SKM-1 treated with dmso at 0.1 percent for 144 hours (cell line): Measurements from ENCODE around the gene PDK2.

Experiments used
- DNase-seq: peaks from one replicate; lab custom pipeline; 2025; ENCODE audit not compliant: unreplicated experiment; lab: John Stamatoyannopoulos, UW

Gene PDK2

GRCh38 chr17:50099003-50099402 lies 3.9 kb downstream of the PDK2 start:
- DNase-seq = no peak

- DNase-seq = no peak
Observed at GRCh38 chr17:50100480-50100883, 5.3 kb downstream of the PDK2 start.

- DNase-seq = no peak
Observed at GRCh38 chr17:50100921-50101345, 5.8 kb downstream of the PDK2 start.

GRCh38 chr17:50101346-50102163 lies 6.4 kb downstream of the PDK2 start:
- DNase-seq = no peak

- DNase-seq = no peak
Observed at GRCh38 chr17:50102164-50102991, 7.2 kb downstream of the PDK2 start.

GRCh38 chr17:50103252-50103651 lies 8.1 kb downstream of the PDK2 start:
- DNase-seq = no peak

- DNase-seq = no peak
Observed at GRCh38 chr17:50103941-50104340, 8.8 kb downstream of the PDK2 start.

- DNase-seq = no peak
Observed at GRCh38 chr17:50105811-50106210, 10.7 kb downstream of the PDK2 start.

GRCh38 chr17:50106393-50107131 lies 11.4 kb downstream of the PDK2 start:
- no peak for DNase-seq

GRCh38 chr17:50107790-50108414 lies 12.8 kb downstream of the PDK2 start:
- no peak for DNase-seq

GRCh38 chr17:50108556-50108955 lies 13.4 kb downstream of the PDK2 start:
- no peak for DNase-seq

- DNase-seq = no peak
Observed at GRCh38 chr17:50109207-50109606, 14.1 kb downstream of the PDK2 start.

- no peak for DNase-seq
Observed at GRCh38 chr17:50109785-50110184, 14.6 kb downstream of the PDK2 start.

GRCh38 chr17:50110591-50111349 lies 15.6 kb downstream of the PDK2 start:
- no peak for DNase-seq

- no peak for DNase-seq
Observed at GRCh38 chr17:50111673-50112655, 16.8 kb downstream of the PDK2 start.

GRCh38 chr17:50112694-50113093 lies 17.5 kb downstream of the PDK2 start:
- DNase-seq = no peak

- DNase-seq = no peak
Observed at GRCh38 chr17:50113624-50114320, 18.6 kb downstream of the PDK2 start.

- DNase-seq = no peak
Observed at GRCh38 chr17:50114401-50114800, 19.2 kb downstream of the PDK2 start.
